BE2C (cell line): Measurements from ENCODE around the gene KNSTRN. TPM values are rescaled to one million over a fixed set of nuclear protein-coding genes. Genes with fewer than 3 reads are reported as not detected.

Experiments used
- DNase-seq: peaks from one replicate; pipeline ENCODE4 v3.0.0-alpha.2; 2020
- H3K27me3 ChIP-seq: fragments of 250-450 bp; sonication (Bioruptor Pico); 2 replicates; pipeline ENCODE4 v1.5.1; 2020; ENCODE audit warnings: mild to moderate bottlenecking
- H3K36me3 ChIP-seq: fragments of 250-450 bp; sonication (Bioruptor Pico); 2 replicates; pipeline ENCODE4 v1.5.1; 2020; ENCODE audit warnings: mild to moderate bottlenecking
- H3K4me1 ChIP-seq: fragments of 250-450 bp; sonication (Bioruptor Pico); 2 replicates; pipeline ENCODE4 v1.5.1; 2020
- H3K4me3 ChIP-seq: 2 replicates; pipeline ENCODE4 v1.5.1; 2011; ENCODE audit warnings: low read depth, low read length
- H3K9me3 ChIP-seq: fragments of 250-450 bp; sonication (Bioruptor Pico); 2 replicates; pipeline ENCODE4 v1.5.1; 2020
- polyA plus RNA-seq: library from polyadenylated mRNA; unstranded; fragments of >200 nt; gene quantifications from one replicate; pipeline ENCODE4 v1.2.1, GENCODE V29; 2012; ENCODE audit warnings: low read depth, missing spikeins; ENCODE audit not compliant: insufficient read length, insufficient read depth
- TF ChIP-seq, protein P1 (sequence below): IDR thresholded peaks from 2 replicates; pipeline ENCODE4 v1.5.1; 2012; ENCODE audit warnings: mild to moderate bottlenecking, low read depth, low read length

The KNSTRN gene
- 10.4 TPM for polyA plus RNA-seq

GRCh38 chr15:40382580-40383456 is at the start of gene KNSTRN:
KNSTRN (plus strand) TSS chr15:40382721; CDS start chr15:40382836, 115 bp downstream.
- Histone ChIP-seq H3K4me3 (peak within 1 kb of the TSS; percentile 79), H3K9me3 (no peaks in the 10 kb centered on the region), H3K4me1 (peaks cover 4% of the 10 kb centered on the region; the same call in 1 of the 2 replicates), H3K36me3 (peaks cover 28% of the 10 kb centered on the region), H3K27me3 (no peaks in the 10 kb centered on the region)
- TF ChIP-seq, protein P1, sequence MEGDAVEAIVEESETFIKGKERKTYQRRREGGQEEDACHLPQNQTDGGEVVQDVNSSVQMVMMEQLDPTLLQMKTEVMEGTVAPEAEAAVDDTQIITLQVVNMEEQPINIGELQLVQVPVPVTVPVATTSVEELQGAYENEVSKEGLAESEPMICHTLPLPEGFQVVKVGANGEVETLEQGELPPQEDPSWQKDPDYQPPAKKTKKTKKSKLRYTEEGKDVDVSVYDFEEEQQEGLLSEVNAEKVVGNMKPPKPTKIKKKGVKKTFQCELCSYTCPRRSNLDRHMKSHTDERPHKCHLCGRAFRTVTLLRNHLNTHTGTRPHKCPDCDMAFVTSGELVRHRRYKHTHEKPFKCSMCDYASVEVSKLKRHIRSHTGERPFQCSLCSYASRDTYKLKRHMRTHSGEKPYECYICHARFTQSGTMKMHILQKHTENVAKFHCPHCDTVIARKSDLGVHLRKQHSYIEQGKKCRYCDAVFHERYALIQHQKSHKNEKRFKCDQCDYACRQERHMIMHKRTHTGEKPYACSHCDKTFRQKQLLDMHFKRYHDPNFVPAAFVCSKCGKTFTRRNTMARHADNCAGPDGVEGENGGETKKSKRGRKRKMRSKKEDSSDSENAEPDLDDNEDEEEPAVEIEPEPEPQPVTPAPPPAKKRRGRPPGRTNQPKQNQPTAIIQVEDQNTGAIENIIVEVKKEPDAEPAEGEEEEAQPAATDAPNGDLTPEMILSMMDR, result no peak
- peak; percentile 94 for DNase-seq

GRCh38 chr15:40333922-40334492 is 48.5 kb upstream of the KNSTRN start:
- Histone ChIP-seq H3K36me3 (no peaks in the 10 kb centered on the region), H3K9me3 (no peaks in the 10 kb centered on the region), H3K4me3 (no peak overlapping the region), H3K27me3 (no peaks in the 10 kb centered on the region), H3K4me1 (peaks cover 51% of the 10 kb centered on the region)
- TF ChIP-seq, protein P1, result no peak
- DNase-seq, result peak; percentile 47

DNA sequence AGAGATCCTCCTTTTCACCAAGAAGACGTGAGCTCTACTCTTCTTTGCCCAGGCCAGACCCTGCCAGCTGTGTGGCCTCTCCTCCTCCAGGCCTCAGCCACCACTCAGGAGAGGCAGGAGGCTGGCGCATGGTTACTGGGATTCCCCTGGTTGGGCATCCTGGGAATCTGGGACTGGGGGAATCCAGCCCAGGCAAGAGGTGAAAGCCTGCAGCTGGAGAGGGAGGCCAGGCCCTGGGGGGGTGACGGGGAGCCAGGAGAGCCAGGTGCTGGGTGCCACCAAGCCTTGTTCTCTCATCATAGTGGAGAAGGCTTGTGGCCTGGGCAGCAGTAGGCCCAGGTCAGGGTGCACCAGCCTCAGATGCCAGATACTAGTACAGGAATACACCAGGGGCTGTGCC is 48.0 kb upstream of the KNSTRN start:
- DNase-seq, result no peak
- Histone ChIP-seq H3K36me3 (no peaks in the 10 kb centered on the region), H3K27me3 (no peaks in the 10 kb centered on the region)

GRCh38 chr15:40334941-40335795 is 47.4 kb upstream of the KNSTRN start:
- TF ChIP-seq, protein P1, result no peak
- Histone ChIP-seq H3K27me3 (no peaks in the 10 kb centered on the region), H3K4me3 (no peak overlapping the region), H3K36me3 (no peaks in the 10 kb centered on the region), H3K9me3 (no peaks in the 10 kb centered on the region), H3K4me1 (peaks cover 62% of the 10 kb centered on the region)
- DNase-seq, result peak; percentile 47

More for the DNA sequence above, 48.0 kb upstream of the KNSTRN start:
- TF ChIP-seq, protein P1, result no peak
- H3K4me1 ChIP-seq, result peaks cover 56% of the 10 kb centered on the region
- no peak overlapping the region for H3K4me3 ChIP-seq
- no peaks in the 10 kb centered on the region for H3K9me3 ChIP-seq

DNA sequence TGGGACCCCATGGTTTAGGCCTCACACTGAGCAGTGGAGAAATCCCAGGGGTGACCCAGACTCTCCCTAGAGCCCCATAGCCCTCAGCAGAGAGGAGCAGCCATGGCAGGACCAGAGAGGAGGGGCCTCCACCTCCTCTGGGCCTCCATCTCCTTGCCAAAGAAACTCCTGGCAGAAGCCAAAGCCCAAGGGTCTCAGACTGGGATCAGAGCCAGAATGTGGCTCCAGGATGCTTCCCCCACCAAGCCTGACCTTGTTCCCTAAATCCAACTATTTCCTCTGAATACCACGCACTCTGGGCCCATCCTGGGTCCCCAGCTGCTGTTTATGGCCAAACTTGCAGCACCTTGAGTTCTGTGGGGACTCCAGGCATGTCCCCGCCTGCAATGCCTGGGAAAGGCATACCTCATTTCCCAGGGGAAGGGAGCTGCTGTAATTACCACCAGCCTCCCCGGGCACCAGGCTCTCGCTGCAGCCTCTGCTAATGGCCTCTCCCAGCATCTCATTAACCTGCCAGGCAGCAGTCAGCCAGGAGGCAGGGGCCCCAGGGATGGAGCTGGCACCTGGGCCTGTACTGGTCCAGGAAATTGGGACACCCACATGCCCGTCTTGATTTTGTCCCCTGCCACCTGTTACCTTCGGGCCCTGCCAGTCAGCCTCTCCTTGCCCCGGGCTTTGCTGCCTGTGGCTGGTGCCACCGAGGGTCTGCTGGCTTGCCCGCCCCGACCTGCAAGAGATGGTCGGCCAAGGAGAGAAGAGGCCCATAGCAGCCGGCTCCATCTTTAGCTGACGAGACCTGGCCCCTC is 46.4 kb upstream of the KNSTRN start:
- peak; percentile 81 for DNase-seq
- Histone ChIP-seq H3K27me3 (no peaks in the 10 kb centered on the region), H3K4me3 (no peak overlapping the region), H3K9me3 (no peaks in the 10 kb centered on the region), H3K4me1 (peaks cover 65% of the 10 kb centered on the region), H3K36me3 (no peaks in the 10 kb centered on the region)
- TF ChIP-seq, protein P1, result no peak
